ENCODE measurements around the gene BAK1.

- TF ChIP-seq CTCF (IDR thresholded peaks at IDR 0.05; ENCODE audit: insufficient read depth, low read depth, low read length) (no peak), EZH2 (IDR thresholded peaks at IDR 0.05; ENCODE audit: insufficient read depth, low read length) (no peak)
Observed at GRCh38 chr6:33621711-33622388, 41.8 kb upstream of the BAK1 start.
